Fibroblast of lung (primary cell): ENCODE results near the gene APAF1.

Experiments used
- EZH2 ChIP-seq: IDR thresholded peaks from 2 replicates; pipeline ENCODE4 v1.5.1; 2012; ENCODE audit warnings: low read length, control low read depth, mild to moderate bottlenecking; ENCODE audit errors: missing control alignments
- TF ChIP-seq, protein P1 (sequence below), 2 donors: IDR thresholded peaks in 1 of 2; conservative IDR thresholded peaks in 1 of 2; 1 replicate in 1 of 2; 2 replicates in 1 of 2; pipeline ENCODE4 v1.5.1; 2011 to 2012; ENCODE audit warnings: low read length in 2 of 2, control low read depth in 1 of 2, inconsistent platforms in 1 of 2, low read depth in 1 of 2, mild to moderate bottlenecking in 1 of 2

DNA sequence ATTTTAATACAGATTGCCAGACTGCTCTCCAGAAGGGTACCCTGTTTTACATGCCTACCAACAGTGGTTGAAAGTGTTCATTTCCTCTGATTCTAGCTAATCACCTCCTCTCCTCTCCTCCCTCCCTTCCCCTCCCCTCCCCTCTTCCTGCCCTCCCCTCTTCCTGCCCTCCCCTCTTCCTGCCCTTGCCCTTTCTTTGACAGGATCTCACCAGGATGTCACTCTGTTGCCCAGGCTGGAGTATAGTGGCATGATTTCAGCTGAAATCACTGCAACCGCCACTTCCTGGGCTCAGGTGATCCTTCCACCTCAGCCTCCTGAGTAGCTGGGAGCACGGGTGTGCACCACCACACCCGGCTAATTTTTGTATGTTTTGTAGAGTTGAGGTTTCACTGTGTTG is 24.7 kb downstream of the APAF1 start:
- TF ChIP-seq, protein P1, sequence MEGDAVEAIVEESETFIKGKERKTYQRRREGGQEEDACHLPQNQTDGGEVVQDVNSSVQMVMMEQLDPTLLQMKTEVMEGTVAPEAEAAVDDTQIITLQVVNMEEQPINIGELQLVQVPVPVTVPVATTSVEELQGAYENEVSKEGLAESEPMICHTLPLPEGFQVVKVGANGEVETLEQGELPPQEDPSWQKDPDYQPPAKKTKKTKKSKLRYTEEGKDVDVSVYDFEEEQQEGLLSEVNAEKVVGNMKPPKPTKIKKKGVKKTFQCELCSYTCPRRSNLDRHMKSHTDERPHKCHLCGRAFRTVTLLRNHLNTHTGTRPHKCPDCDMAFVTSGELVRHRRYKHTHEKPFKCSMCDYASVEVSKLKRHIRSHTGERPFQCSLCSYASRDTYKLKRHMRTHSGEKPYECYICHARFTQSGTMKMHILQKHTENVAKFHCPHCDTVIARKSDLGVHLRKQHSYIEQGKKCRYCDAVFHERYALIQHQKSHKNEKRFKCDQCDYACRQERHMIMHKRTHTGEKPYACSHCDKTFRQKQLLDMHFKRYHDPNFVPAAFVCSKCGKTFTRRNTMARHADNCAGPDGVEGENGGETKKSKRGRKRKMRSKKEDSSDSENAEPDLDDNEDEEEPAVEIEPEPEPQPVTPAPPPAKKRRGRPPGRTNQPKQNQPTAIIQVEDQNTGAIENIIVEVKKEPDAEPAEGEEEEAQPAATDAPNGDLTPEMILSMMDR (conservative IDR thresholded peaks at IDR 0.05 in 1 of 2, IDR thresholded peaks at IDR 0.05 in 1 of 2; ENCODE audit: low read depth in 1 of 2, low read length in 2 of 2), result no peak
- TF ChIP-seq EZH2, result no peak
